Chondrocyte (in vitro differentiated cells): ENCODE data around the gene PSMG4. TPM values are rescaled to one million over a fixed set of nuclear protein-coding genes. Genes with fewer than 3 reads are reported as not detected.

Experiments used
- DNase-seq: peaks from one replicate; pipeline ENCODE4 v3.0.0; 2021; ENCODE audit warnings: mixed read lengths, low spot score
- H3K27ac Mint-ChIP-seq: one replicate; pipeline ENCODE4 v1.8.0; 2021; ENCODE audit warnings: mild to moderate bottlenecking, moderate library complexity, mixed read lengths; ENCODE audit not compliant: unreplicated experiment
- H3K27me3 Mint-ChIP-seq: 2 replicates; pipeline ENCODE4 v1.8.0; 2021; ENCODE audit warnings: low read depth, mixed read lengths
- H3K36me3 Mint-ChIP-seq: 2 replicates; pipeline ENCODE4 v1.8.0; 2021; ENCODE audit warnings: low read depth, mixed read lengths
- H3K4me1 Mint-ChIP-seq: 2 replicates; pipeline ENCODE4 v1.8.0; 2021; ENCODE audit warnings: low read depth, mild to moderate bottlenecking, mixed read lengths
- H3K4me3 Mint-ChIP-seq: one replicate; pipeline ENCODE4 v1.8.0; 2021; ENCODE audit warnings: mild to moderate bottlenecking, moderate library complexity, mixed read lengths; ENCODE audit not compliant: unreplicated experiment
- H3K9me3 Mint-ChIP-seq: 2 replicates; pipeline ENCODE4 v1.8.0; 2021; ENCODE audit warnings: low read depth, mixed read lengths
- total RNA-seq: library from RNA; stranded (reverse); gene quantifications from 3 replicates; pipeline ENCODE4 v1.2.1, GENCODE V29; 2021
- TF ChIP-seq, protein P1 (sequence below): fragments of 200-600 bp; sonication (generic); IDR thresholded peaks from 2 replicates; pipeline ENCODE4 v1.5.0; 2021; ENCODE audit warnings: antibody characterized with exemption, mild to moderate bottlenecking, moderate library complexity

PSMG4 gene
- total RNA-seq, 1 donor from 2014 or later = 16.2 TPM

DNA sequence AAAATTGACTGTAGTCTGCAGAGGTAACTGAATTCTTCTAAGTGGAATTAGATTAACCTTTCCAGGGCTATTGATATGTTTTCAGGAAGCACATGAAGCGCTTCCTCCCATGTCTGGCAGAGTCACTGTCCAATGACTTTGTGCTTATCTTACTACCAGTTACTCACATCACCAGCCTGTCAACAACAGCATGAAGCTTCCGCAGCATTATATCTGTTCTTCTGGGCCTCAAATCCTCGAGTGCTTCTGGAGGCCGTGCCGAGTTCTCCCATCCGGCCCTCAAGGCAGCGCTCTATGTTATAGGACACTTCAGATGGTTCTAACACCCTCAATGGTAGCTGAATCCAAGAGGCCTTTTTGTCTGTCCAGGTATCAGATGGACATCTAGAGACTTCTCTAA lies 33.2 kb downstream of the PSMG4 start:
- TF ChIP-seq, protein P1, sequence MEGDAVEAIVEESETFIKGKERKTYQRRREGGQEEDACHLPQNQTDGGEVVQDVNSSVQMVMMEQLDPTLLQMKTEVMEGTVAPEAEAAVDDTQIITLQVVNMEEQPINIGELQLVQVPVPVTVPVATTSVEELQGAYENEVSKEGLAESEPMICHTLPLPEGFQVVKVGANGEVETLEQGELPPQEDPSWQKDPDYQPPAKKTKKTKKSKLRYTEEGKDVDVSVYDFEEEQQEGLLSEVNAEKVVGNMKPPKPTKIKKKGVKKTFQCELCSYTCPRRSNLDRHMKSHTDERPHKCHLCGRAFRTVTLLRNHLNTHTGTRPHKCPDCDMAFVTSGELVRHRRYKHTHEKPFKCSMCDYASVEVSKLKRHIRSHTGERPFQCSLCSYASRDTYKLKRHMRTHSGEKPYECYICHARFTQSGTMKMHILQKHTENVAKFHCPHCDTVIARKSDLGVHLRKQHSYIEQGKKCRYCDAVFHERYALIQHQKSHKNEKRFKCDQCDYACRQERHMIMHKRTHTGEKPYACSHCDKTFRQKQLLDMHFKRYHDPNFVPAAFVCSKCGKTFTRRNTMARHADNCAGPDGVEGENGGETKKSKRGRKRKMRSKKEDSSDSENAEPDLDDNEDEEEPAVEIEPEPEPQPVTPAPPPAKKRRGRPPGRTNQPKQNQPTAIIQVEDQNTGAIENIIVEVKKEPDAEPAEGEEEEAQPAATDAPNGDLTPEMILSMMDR = no peak
- H3K36me3 Mint-ChIP-seq = peaks cover 20% of the 10 kb centered on the region
- peaks cover 6% of the 10 kb centered on the region for H3K4me1 Mint-ChIP-seq
- no peak overlapping the region for H3K4me3 Mint-ChIP-seq
- no peak overlapping the region for H3K27ac Mint-ChIP-seq
- no peaks in the 10 kb centered on the region for H3K9me3 Mint-ChIP-seq
- no peak for DNase-seq
- H3K27me3 Mint-ChIP-seq = no peaks in the 10 kb centered on the region

DNA sequence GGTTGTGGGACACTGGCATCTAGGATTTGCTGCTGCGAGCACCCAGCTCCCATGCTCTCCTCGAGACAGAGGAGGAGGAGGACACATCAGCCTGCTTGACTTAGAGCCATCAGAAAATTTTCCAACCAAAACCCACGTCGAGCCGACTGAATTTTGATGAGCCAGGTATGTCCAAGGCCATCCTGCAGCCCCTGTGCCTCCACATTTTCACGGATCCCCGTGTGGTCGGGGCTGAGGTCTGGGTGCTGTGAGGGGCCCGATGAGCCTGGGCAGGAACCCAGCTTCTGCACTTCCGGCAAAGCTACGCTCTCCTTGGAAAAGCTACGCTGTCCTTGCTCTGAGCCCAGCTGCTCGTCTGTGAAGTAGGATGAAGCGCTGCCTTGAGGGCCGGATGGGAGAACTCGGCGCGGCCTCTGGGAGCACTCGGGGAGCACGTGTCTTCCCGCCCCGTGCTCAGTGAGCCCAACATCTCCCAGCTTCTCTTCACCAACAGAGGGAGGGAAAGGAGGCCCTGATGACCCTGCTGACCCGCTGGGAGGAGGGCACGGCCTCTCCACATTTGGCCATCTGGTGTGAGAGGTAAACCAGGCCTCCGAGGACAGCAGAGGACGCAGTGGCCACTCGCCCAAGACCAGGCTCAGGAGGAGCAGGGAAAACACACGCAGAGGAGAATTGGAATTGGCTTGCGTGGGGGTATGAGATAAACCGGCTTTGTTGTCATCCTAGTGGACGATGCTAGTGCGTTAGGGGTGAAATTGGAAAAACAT lies 33.9 kb downstream of the PSMG4 start:
- Mint-ChIP-seq H3K4me1 (peaks cover 6% of the 10 kb centered on the region), H3K27me3 (no peaks in the 10 kb centered on the region), H3K4me3 (no peak overlapping the region), H3K27ac (no peak overlapping the region), H3K36me3 (peaks cover 19% of the 10 kb centered on the region), H3K9me3 (no peaks in the 10 kb centered on the region)
- peak; percentile 65 for DNase-seq
- TF ChIP-seq, protein P1 = no peak

DNA sequence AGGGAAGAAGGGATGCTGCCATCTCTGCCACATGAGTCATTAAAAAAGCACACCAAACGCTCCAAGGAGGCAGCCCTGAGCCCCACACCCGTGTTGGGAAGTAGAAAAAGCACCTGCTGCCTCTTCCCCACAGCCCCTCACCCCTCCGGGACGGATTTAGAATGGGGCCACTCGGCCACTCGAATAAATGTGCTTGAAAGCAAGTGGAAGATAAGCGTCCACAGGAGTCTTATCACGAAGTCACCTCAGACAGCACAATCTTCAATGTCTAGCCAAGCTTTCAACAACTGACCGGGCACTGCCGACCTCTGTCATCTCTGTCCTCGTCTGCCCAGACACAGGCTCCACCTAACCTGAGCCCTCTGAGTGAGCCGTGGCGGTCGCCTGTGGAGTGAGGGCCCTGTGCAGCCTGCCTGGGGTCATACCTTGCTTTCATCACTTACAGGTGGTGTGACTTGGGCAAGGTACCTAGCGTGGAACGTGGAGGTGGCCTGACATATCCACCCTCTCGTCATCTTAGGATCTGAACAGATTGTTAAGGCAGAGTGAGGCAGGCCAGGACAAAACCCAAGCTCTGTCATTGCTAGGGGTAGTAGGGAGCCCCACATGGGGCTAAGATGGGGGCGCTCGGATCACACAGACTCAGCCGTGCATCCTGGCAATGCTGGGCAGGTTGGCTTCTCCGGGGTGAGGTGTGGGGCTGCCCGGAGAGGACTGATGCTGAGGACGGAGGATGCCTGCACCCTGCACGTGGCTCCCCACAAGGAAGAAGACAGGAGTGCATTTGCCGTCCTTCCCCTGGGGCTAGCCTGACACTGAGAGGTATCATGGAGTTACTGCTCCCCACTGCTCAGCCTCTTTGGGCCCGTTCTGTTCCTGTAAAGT lies 34.8 kb downstream of the PSMG4 start:
- H3K9me3 Mint-ChIP-seq = no peaks in the 10 kb centered on the region
- H3K4me3 Mint-ChIP-seq = no peak overlapping the region
- peaks cover 6% of the 10 kb centered on the region for H3K4me1 Mint-ChIP-seq
- TF ChIP-seq, protein P1 = no peak
- H3K27me3 Mint-ChIP-seq = no peaks in the 10 kb centered on the region
- DNase-seq = peak; percentile 68
- H3K36me3 Mint-ChIP-seq = peaks cover 15% of the 10 kb centered on the region
- peak overlapping the region; percentile 25 for H3K27ac Mint-ChIP-seq

DNA sequence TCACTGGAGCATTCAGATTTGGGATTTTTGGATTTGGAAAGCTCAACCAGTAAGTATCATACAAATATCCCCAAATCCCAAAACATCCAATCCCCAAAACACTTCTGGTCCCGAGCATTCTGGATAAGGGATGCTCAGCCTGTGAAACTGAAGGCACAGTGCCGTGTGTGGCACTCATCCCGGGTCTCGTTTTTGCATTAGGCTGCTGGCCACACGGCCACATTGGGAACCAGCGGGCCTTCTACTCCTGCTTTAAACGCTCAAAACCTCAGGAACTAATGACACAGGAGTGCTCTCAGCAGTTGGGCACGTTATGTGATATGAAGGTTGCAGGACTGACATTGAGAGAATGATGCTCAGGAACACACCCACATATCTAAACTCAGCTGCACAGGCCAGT lies 35.6 kb downstream of the PSMG4 start:
- H3K27ac Mint-ChIP-seq = no peak overlapping the region
- peaks cover 12% of the 10 kb centered on the region for H3K36me3 Mint-ChIP-seq
- H3K4me3 Mint-ChIP-seq = no peak overlapping the region
- H3K4me1 Mint-ChIP-seq = peaks cover 6% of the 10 kb centered on the region
- H3K27me3 Mint-ChIP-seq = no peaks in the 10 kb centered on the region
- no peaks in the 10 kb centered on the region for H3K9me3 Mint-ChIP-seq
- DNase-seq = peak; percentile 37
- TF ChIP-seq, protein P1 = no peak
